K562 (cell line): ENCODE measurements around the gene DNAJC6.

ENCODE experiments used
- CBFA2T3 ChIP-seq: fragments of 450-650 bp; IDR thresholded peaks from 2 replicates; pipeline ENCODE4 v1.6.1; 2017
- CEBPB ChIP-seq: fragments of 450-650 bp; IDR thresholded peaks from 2 replicates; pipeline ENCODE4 v1.6.1; 2016; ENCODE audit warnings: missing genetic modification characterization, missing compliant biosample characterization
- ETV6 ChIP-seq, 3 experiments: fragments of 150-350 bp in 1 of 3; sonication (generic) in 1 of 3; formaldehyde crosslinking in 1 of 3; IDR thresholded peaks; 2 replicates each; pipeline versions ENCODE4 v1.6.1 to v1.8.0; 2014 to 2022; ENCODE audit warnings: borderline replicate concordance in 2 of 3, low read depth in 2 of 3, antibody characterized with exemption in 1 of 3, low read length in 1 of 3, mild to moderate bottlenecking in 1 of 3, missing genetic modification reagents in 1 of 3
- EZH2 ChIP-seq: IDR thresholded peaks from 2 replicates; pipeline ENCODE4 v1.6.1; 2012; ENCODE audit warnings: low read depth, mild to moderate bottlenecking, inconsistent platforms, low read length, borderline replicate concordance
- MAZ ChIP-seq, 2 experiments: fragments of 450-650 bp in 1 of 2; sonication (generic) in 1 of 2; formaldehyde crosslinking; IDR thresholded peaks in 1 of 2; conservative IDR thresholded peaks in 1 of 2; 2 replicates each; pipeline versions ENCODE4 v1.4.0 to v1.5.0; 2020; ENCODE audit warnings: mild to moderate bottlenecking in 1 of 2, missing genetic modification reagents in 1 of 2
- MEF2A ChIP-seq: IDR thresholded peaks from 2 replicates; pipeline ENCODE4 v1.6.1; 2011; ENCODE audit warnings: low read depth, mild to moderate bottlenecking, low read length, moderate library complexity; ENCODE audit not compliant: control insufficient read depth
- POLR2A ChIP-seq: fragments of 450-650 bp; conservative IDR thresholded peaks from 2 replicates; pipeline ENCODE4 v1.6.1; 2016
- POLR2AphosphoS5 ChIP-seq: IDR thresholded peaks from 2 replicates; pipeline ENCODE4 v1.6.1; 2011; ENCODE audit warnings: mild to moderate bottlenecking, low read depth, low read length, moderate library complexity; ENCODE audit not compliant: control insufficient read depth, insufficient read depth
- SMARCE1 ChIP-seq: fragments of 450-650 bp; IDR thresholded peaks from 2 replicates; pipeline ENCODE4 v1.7.1; 2016; ENCODE audit warnings: mild to moderate bottlenecking
- ZNF121 ChIP-seq: sonication (generic); formaldehyde crosslinking; conservative IDR thresholded peaks from 2 replicates; pipeline ENCODE4 v1.8.0; 2022; ENCODE audit warnings: missing genetic modification reagents
- ZNF239 ChIP-seq: fragments of 250-450 bp; sonication (Bioruptor Pico); IDR thresholded peaks from 2 replicates; pipeline ENCODE4 v1.4.0; 2020; ENCODE audit warnings: mild to moderate bottlenecking
- ZNF354B ChIP-seq: fragments of 250-450 bp; sonication (Bioruptor Pico); IDR thresholded peaks from 2 replicates; pipeline ENCODE4 v1.4.0; 2020

DNA sequence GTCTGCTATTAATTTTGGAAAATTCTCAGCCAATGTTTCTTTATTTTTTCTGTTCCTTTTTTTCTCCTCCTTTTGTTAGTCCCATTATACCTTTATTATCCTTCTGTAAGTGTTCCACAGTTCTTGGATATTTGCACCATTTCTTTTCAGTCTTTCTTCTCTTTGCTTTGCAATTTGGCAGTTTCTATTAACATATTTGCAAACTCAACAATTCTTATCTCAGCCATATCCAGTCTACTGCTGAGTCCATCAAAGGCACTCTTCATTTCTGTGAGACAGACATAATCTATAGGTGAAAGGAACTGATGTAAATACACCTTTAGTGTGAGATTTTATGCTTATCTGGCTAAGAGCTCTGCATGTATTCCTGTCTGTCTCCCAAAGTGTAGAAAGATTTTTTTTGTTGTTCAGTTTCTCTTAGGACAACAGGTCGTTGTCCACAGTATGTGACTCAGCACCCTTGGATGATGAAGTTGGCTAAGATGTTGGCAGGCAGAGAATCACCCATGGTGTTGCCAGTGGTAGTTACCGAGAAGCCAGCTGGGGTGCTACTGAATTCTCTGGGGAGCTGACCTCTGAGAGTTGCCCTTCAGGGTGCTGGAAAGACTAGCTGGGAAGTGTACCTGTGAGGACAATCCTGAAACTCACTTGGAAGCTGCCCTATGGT is 149.5 kb downstream of the DNAJC6 start:
- TF ChIP-seq MEF2A (no peak), POLR2A (no peak), SMARCE1 (no peak), EZH2 (no peak), CBFA2T3 (no peak), POLR2AphosphoS5 (no peak), ETV6 (IDR thresholded peaks at IDR 0.05; ENCODE audit: borderline replicate concordance in 1 of 2, low read depth in 2 of 2, low read length in 1 of 2) (no peak), ETV6 (CRISPR knock-in tag; IDR thresholded peaks at IDR 0.05; ENCODE audit: borderline replicate concordance) (no peak), ZNF354B (CRISPR knock-in tag) (no peak), CEBPB (tag) (no peak), MAZ (CRISPR knock-in tag; conservative IDR thresholded peaks at IDR 0.05 in 1 of 2, IDR thresholded peaks at IDR 0.05 in 1 of 2) (no peak), ZNF121 (no peak), ZNF239 (CRISPR knock-in tag) (no peak)
